GM18868 (cell line): ENCODE data around the gene PTGFRN.
"Not testable (repeated sequence)": the region's sequence is repeated elsewhere in the genome, so short reads cannot be mapped to it uniquely, and the experiment has no call there.

Experiments
- ATAC-seq: cut with Tn5 transposase; IDR thresholded peaks from one replicate; pipeline ENCODE4 v1.9.1; 2021; ENCODE audit warnings: mild to moderate bottlenecking, moderate library complexity; ENCODE audit not compliant: unreplicated experiment

PTGFRN gene

GRCh38 chr1:116962987-116963639, 53.4 kb downstream of the PTGFRN start:
- ATAC-seq, result no peak

GRCh38 chr1:116966791-116967190, 57.1 kb downstream of the PTGFRN start:
- no peak for ATAC-seq

- no peak for ATAC-seq
These were observed 59.0 kb downstream of the PTGFRN start for GRCh38 chr1:116968724-116969123.

DNA sequence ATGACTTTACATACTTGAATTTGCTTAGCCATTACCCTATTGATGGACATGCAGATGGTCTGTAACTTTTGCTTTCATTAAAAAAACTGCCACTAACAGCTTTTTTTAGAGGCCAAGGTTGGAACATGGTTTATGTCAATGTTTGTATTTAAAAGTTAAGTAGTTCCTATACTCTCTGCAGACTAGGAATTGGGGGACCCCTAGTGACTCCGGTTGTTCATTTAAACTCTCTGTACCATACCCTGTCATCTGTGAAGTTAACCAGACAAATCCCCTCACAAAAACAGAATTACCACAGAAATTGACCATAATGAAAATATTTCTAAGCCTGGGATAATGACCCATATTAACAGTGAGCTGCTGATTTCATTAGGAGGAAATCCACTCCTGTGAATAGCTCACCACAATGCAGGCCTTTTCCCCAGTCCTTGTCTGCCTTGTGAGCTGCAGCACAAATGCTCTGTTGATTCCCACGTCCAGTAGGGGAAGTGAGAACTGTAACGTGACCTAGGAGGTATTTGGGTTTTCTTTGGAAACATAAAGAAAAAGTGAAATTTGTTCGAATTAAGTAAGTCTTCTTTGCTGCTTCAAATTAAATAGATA, 61.6 kb downstream of the PTGFRN start:
- no peak for ATAC-seq

- no peak for ATAC-seq
These were observed 62.4 kb downstream of the PTGFRN start for GRCh38 chr1:116971965-116972673.

DNA sequence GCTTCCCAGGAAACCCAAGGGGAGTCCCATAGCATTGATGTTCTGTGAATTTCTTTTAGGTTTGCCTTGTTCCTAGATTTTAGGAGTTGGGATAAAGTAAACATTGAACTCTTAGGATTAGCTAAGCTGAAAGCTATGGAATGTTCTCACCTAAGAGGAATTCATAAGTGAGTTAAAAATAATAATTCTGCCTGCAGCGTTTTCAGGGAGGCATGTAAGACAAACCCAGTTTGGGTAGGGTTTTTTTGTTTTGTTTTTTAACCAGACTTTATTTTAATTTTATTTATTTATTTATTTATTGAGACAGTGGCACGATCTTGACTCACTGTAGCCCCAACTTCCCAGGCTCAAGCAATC, 62.9 kb downstream of the PTGFRN start:
- ATAC-seq, result no peak

- ATAC-seq, result not testable (repeated sequence)
These were observed 70.6 kb downstream of the PTGFRN start for GRCh38 chr1:116980309-116980708.

- no peak for ATAC-seq
These were observed 71.9 kb downstream of the PTGFRN start for GRCh38 chr1:116981521-116982037.

GRCh38 chr1:116982319-116983004, 72.7 kb downstream of the PTGFRN start:
- ATAC-seq, result no peak

- no peak for ATAC-seq
These were observed 73.4 kb downstream of the PTGFRN start for GRCh38 chr1:116983112-116983511.

DNA sequence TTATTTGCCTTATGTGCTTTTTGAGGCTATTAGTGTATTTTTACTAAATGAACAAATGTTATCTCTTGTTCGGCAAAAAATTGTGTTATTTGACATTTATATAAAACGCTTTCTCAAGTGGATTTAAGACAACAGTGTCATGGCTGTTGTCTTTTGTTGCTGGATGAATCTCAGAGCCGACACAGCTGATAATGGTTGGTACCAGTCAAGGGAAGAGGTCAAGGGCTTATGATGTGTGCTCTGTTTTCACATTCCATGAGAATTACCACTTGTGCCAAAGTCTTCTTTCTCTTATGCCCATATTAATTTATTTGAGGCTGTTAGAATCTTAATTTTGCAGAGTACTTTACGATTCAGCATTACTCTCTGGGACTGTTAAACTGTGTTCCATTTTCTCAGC, 74.0 kb downstream of the PTGFRN start:
- ATAC-seq, result no peak

GRCh38 chr1:116984406-116985160, 74.9 kb downstream of the PTGFRN start:
- ATAC-seq, result no peak

GRCh38 chr1:116986421-116987255, 76.9 kb downstream of the PTGFRN start:
- no peak for ATAC-seq

DNA sequence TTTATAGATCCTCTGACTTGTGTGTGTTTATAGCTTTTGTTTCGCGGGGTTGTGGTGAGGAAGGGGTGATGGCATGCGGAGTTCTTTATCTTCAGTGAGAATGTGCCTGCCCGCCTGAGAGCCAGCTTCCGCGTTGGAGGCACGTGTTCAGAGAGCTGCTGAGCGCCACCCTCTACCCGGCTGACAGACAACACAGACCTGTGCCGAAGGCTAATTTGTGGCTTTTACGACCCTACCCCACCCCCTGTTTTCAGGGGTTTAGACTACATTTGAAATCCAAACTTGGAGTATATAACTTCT, 77.5 kb downstream of the PTGFRN start:
- ATAC-seq, result no peak

GRCh38 chr1:116988248-116988647, 78.5 kb downstream of the PTGFRN start:
- ATAC-seq, result no peak

DNA sequence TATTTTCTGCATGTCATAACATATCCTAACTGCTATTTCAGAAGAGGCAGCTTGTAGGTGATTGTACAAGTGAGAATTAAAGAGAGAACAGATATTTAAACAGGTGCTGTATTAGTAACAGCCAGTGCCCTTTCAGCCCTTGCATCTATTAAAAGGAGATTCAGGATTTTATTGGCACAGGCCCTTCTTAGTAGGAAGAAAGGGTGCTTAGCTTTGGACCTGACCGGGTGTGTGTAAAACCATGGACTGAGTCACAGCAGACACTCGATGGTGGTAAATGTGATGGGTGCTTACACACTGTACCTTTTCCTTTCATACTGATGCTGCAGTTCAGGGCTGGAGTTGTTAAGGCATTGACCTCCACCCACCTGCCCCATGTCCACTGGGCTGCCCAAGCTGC, 79.2 kb downstream of the PTGFRN start:
- no peak for ATAC-seq

DNA sequence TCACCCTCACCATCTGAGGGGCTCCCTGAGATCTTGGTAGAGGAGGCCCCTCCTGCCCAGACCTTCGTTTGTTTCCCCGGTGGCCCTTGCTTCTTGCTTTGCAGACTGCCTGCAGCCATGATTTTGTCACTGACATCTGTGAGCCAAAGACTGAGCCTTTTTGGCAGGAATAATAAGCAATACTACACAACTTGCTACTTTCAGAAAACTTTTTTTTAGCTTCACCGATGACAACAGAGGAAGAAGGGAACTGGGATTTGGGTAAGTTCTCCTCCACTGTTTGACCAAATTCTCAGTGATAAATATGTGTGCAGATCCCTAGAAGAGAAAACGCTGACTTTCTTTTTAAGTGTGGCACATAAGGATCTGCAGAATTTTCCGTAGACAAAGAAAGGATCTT, 80.1 kb downstream of the PTGFRN start:
- ATAC-seq, result no peak

DNA sequence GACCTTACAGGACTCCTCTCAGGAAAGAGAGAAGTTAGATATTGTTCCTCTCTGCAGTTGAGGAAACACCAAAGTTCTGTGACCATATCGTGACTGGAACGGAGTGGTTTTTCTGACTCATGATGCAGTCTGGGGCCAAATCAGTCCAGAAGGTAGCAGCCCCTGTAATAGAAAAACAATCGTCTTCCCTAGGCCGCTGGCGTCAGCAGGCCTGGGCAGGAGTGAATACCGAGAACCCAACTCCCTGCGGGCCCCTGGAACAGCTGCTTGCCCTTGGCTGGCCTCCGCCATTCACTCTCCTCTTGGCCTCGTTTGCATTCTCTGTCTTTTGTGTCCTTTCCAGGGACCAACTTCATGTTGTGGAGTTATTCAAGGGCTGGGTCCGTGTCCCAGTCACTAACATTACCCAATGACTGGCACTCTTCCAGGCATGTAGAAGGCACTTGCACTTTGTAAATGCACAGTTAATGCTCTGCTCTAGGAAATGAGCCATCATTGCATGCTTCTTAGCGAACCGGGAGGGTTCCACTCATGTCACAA, 81.0 kb downstream of the PTGFRN start:
- no peak for ATAC-seq

DNA sequence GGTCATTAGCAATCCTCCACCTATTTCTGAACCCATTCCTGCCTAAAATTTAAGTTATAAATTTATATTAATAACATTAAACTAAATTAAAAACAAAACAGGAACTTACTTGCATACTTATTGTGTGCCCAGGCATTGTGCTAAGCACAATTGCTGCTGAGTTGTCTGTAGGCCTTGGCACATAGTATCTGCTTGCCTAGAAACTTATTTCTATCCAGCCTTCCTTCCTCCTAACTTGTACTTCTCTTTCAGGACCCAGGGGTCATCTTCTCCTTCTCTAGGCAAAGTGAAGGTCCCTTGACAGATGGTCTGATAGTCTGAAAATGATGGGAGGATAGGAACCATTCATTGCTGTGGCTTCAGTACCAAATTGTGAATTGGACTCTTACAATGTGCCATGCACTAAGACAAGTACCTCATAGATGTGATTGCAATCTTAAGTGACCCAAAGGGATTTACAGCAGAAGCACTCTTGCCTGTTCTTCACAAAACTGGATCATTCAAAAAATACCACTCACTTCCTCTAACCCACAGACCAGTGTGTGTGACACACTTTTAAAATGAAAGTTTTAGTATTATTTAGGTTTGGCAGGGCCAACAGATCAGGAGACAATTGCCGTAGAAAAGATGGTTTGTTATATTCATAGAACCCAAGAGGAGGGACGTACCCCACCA, 81.6 kb downstream of the PTGFRN start:
- no peak for ATAC-seq
